Measurements from ENCODE around the gene CALHM2.
A peak's percentile ranks its signal among the peaks of the same experiment; 100 is the strongest.

Gene CALHM2

GRCh38 chr10:103451831-103452505 lies at the start of gene CALHM2:
TSS of gene CALHM2 (minus strand) at chr10:103452370. CDS start at chr10:103449941, 2,429 bp downstream.
- no peaks in the 10 kb centered on the region for H3K9me3 ChIP-seq (ENCODE audit: severe bottlenecking)
- peaks cover 8% of the 10 kb centered on the region for H3K4me1 ChIP-seq (ENCODE audit: insufficient read depth, poor library complexity, severe bottlenecking)
- DNase-seq (ENCODE audit: low spot score): no peak
- no peak for TF ChIP-seq CTCF (IDR thresholded peaks at IDR 0.05; ENCODE audit: poor library complexity, severe bottlenecking)
- ATAC-seq (ENCODE audit: low read depth): peak; percentile 53
- H3K36me3 ChIP-seq (ENCODE audit: low read depth): no peaks in the 10 kb centered on the region
- H3K4me3 ChIP-seq (ENCODE audit: severe bottlenecking): peak within 1 kb of the TSS; percentile 26
- H3K27me3 ChIP-seq (ENCODE audit: insufficient read depth, poor library complexity, severe bottlenecking): no peaks in the 10 kb centered on the region
- H3K27ac ChIP-seq (ENCODE audit: poor library complexity, severe bottlenecking): peak within 1 kb of the TSS; percentile 37

GRCh38 chr10:103501186-103501585 lies 49.0 kb upstream of the CALHM2 start:
- Histone ChIP-seq H3K36me3 (ENCODE audit: low read depth) (no peaks in the 10 kb centered on the region), H3K27ac (ENCODE audit: poor library complexity, severe bottlenecking) (no peak overlapping the region), H3K4me3 (ENCODE audit: severe bottlenecking) (no peak overlapping the region), H3K4me1 (ENCODE audit: insufficient read depth, poor library complexity, severe bottlenecking) (peaks cover 5% of the 10 kb centered on the region), H3K27me3 (ENCODE audit: insufficient read depth, poor library complexity, severe bottlenecking) (no peaks in the 10 kb centered on the region), H3K9me3 (ENCODE audit: severe bottlenecking) (no peaks in the 10 kb centered on the region)
- no peak for TF ChIP-seq CTCF (IDR thresholded peaks at IDR 0.05; ENCODE audit: poor library complexity, severe bottlenecking)
- ATAC-seq (ENCODE audit: low read depth): no peak
- DNase-seq (ENCODE audit: low spot score): no peak

GRCh38 chr10:103500481-103500880 lies 48.3 kb upstream of the CALHM2 start:
- no peaks in the 10 kb centered on the region for H3K36me3 ChIP-seq (ENCODE audit: low read depth)
- ATAC-seq (ENCODE audit: low read depth) (no peak), DNase-seq (ENCODE audit: low spot score) (no peak)
- H3K27me3 ChIP-seq (ENCODE audit: insufficient read depth, poor library complexity, severe bottlenecking): no peaks in the 10 kb centered on the region
- TF ChIP-seq CTCF (IDR thresholded peaks at IDR 0.05; ENCODE audit: poor library complexity, severe bottlenecking): no peak
- H3K9me3 ChIP-seq (ENCODE audit: severe bottlenecking): no peaks in the 10 kb centered on the region
- H3K4me3 ChIP-seq (ENCODE audit: severe bottlenecking): no peak overlapping the region
- H3K27ac ChIP-seq (ENCODE audit: poor library complexity, severe bottlenecking): no peak overlapping the region
- H3K4me1 ChIP-seq (ENCODE audit: insufficient read depth, poor library complexity, severe bottlenecking): peaks cover 5% of the 10 kb centered on the region

GRCh38 chr10:103499881-103500280 lies 47.7 kb upstream of the CALHM2 start:
- H3K9me3 ChIP-seq (ENCODE audit: severe bottlenecking): no peaks in the 10 kb centered on the region
- TF ChIP-seq CTCF (IDR thresholded peaks at IDR 0.05; ENCODE audit: poor library complexity, severe bottlenecking): no peak
- ATAC-seq (ENCODE audit: low read depth) (no peak), DNase-seq (ENCODE audit: low spot score) (no peak)
- H3K4me3 ChIP-seq (ENCODE audit: severe bottlenecking): no peak overlapping the region
- H3K4me1 ChIP-seq (ENCODE audit: insufficient read depth, poor library complexity, severe bottlenecking): peaks cover 5% of the 10 kb centered on the region
- peaks cover 5% of the 10 kb centered on the region for H3K27me3 ChIP-seq (ENCODE audit: insufficient read depth, poor library complexity, severe bottlenecking)
- no peaks in the 10 kb centered on the region for H3K36me3 ChIP-seq (ENCODE audit: low read depth)
- no peak overlapping the region for H3K27ac ChIP-seq (ENCODE audit: poor library complexity, severe bottlenecking)

- Histone ChIP-seq H3K4me3 (ENCODE audit: severe bottlenecking) (no peak overlapping the region), H3K27ac (ENCODE audit: poor library complexity, severe bottlenecking) (no peak overlapping the region), H3K36me3 (ENCODE audit: low read depth) (no peaks in the 10 kb centered on the region), H3K9me3 (ENCODE audit: severe bottlenecking) (no peaks in the 10 kb centered on the region), H3K27me3 (ENCODE audit: insufficient read depth, poor library complexity, severe bottlenecking) (peaks cover 9% of the 10 kb centered on the region), H3K4me1 (ENCODE audit: insufficient read depth, poor library complexity, severe bottlenecking) (peaks cover 3% of the 10 kb centered on the region)
- TF ChIP-seq CTCF (IDR thresholded peaks at IDR 0.05; ENCODE audit: poor library complexity, severe bottlenecking): no peak
- DNase-seq (ENCODE audit: low spot score) (no peak), ATAC-seq (ENCODE audit: low read depth) (no peak)
Observed at GRCh38 chr10:103498936-103499638, 46.9 kb upstream of the CALHM2 start.

Measured in RWPE2 (cell line).